Germinal center (tissue), 1 donor: ENCODE results near the gene MYBPC3.

ENCODE experiments used
- DNase-seq: peaks from one replicate; pipeline ENCODE4 v3.0.0; 2012; ENCODE audit warnings: mixed read lengths, low spot score

Gene MYBPC3

DNA sequence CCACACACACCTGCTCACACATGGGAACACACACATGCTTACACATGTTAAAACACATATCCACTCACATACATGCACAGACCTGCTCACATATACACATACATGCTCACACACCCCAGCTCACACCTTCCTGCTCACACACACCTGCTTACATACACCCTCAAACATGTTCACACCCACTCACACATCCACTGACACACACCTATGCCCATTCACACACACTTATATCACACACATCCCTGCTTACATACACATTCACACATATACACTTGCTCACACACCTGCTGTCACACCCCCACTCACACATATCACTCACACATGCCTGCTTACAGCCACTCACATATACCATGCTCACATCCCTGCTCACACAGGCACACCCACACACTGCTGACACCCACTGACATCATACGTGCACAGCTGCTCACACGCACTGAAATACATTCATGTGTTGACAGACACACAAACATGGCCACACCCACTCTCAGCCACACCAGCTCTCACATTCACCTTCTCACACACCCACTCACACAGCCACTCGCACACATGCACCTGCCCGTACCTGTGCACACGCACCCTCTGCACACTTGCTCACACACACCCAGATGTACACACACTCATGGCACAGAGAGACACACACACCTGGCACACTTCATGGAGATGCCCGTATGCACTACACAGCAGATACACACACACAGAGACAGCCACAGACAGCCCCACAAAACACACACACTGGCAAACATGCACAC is 5.7 kb upstream of the MYBPC3 start:
- DNase-seq: no peak

DNA sequence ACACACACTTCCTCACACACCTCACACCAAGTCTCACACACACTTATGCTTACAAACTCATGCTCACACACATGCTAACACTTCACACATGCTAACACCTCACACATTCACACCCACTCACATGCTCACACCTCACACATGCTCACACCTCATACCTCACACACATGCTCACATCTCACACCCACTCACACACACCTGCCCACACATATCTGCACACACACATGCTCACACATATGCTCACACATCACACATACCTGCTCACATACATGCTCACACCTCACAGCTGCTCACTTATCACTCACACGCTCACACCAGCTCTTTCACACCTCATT is 4.5 kb upstream of the MYBPC3 start:
- DNase-seq: no peak

DNA sequence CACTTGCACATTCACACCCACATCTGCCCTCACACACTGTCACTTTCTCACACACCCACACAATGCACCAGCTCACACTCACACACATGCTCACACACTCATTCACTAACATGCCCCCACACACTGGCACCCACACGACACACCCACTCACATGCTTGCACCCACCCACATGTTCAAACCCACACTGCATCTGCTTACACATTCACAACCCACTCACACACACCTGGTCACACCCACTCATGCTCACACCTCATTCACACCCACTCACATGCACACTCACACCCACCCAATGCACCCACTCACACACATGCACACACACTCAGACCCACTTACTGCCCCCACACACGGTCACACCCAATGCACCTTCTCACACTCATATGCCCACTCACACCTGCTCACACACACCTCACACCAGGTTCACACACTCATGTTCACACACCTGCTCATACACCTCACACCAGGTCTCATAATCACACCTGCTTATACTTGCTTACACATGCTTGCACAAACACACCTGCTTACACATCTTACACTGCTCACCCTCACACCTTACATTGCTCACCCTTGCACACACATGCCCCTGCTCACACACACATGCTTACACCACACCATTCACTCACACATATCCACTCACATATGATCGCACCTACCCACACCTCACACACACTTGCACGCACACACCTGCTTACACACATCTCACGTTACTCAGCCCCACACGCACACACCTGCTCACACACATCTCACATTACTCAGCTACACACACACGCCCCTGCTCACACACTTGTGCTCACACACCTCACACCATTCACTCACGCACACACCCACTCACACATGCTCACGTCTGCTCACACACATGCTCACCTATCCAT is 3.9 kb upstream of the MYBPC3 start:
- DNase-seq: no peak

DNA sequence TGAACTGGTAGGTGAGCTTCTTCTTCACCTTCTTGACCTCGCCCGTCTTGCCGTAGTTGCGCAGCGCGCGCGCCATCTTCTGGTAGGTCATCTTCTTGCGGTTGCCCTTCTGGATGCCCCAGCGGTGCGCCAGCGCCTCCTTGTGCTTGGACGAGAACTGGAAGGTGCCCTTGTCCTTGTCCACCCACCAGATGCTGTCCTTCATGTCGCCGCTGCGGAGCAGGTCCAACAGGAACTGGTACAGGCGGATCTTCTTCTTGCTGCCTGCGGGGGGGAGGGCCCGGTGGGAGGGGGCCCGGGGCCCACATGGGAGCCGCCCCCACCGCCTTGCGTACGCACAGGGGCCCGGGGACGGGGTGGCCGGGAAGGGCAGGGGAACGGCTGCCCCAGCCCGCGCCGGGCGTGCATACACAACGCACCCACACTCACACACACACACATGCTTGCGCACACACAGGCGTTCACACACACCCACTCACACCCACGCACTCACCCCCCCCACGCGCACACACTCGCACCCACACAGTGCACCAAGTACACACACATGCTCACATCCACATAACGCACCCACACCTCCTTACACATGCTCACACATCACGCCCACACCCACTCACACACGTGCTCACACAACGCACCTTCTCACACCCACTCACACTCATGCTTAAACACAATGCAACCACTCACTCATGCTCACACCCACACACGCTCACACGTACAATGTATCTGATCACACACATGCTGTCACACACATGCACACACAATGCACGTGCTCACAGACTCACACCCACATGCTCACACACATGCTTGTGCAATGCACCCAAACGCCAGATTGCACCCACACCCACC is 3.0 kb upstream of the MYBPC3 start:
- no peak for DNase-seq

DNA sequence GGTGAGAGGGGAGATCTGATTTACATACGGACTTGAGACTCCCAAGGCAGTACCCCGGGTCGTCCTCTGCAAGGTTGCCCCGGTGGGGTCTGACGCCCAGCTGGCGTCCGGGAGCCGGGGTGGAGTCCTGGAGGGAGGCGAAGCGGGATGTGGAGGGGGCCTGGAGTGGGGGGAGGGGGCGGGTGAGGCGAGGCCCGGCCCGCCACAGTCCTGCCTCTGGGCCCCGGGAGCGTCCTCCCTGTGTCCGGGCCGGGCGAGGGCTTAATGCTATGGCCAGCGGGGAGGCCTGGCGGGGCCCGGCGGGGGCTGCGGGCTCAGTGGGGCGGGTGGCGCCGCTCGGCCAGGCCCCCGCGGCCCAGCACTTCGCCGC is 2.4 kb upstream of the MYBPC3 start:
- DNase-seq: no peak

DNA sequence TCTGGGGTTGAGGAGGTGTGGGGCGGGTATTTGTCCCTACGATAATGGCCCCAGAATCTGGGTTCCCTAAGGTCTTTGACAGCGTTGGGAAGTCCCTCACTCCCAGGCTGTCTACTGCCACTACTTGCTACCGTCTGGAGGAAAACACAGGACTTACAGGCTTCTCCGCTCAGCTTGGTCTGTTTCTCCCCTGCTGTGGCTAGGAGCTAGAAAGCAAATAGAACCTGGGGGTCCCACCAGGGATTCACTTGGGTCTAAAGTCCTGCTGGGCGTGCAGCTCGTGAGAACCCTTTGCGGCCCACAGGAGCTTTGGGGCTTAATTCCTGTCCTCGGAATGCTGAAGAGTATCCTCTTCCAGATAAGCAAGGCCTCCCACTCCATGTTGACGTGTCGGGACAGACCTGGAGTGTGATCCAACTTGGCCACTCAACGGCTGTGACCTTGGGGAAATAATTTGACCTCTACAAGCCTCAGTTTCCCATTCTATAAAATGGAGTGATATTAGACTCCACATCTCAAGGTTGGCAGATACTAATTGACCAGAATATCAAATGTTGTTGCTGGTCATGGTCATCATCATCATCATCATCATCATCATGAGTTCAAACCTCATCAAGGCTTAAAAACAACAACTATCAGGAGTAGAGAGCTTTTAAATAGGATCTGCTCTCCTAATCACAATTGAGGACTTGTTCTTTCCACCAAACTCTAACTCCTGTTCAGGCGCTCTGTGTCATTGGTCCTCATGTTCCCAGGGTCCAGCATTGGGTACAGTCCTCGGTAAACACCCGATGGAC is 1.7 kb upstream of the MYBPC3 start:
- no peak for DNase-seq

DNA sequence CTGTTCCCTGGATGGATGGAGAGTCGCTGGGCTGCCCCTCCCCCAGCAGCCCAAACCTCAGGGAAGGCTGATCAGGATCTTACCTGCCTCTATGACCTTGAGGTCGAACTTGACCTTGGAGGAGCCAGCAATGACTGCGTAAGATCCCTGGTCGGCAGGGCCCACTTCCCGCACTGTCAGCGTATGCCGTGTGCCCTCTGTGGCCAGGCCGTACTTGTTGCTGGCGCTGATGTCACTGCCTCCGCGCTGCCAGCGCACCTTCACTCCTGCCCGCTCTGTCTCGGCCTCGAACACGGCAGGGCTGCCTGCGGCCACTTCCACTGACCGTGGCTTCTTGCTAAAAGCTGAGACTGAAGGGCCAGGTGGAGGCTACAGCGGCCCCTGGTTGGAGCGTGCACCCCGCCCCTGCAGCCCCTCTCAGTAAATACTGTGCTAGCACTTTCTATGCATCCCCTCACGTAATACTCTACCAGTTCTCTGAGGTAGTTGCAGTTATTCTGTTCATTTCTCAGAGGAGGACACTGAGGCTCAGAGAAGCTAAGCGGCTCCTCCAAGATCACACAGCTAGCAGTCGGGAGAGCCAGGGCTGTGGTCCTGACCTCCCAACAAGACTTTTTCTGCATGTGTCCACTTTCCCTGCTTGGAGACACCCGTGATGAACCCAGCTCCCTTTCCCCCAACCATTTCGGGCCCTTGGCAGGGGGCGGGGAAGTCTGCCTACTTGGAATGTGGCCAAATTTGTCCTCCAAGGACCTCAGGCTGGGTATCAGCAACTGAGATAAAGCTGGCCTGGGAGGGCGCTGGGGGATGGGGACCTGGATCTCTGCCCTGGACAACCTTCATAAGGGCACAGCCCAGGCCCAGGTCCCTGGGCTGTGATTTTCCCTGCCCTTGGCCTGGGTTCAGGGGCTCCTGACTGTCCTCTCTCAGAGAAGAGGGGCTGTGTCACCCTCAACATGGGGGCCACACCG is 1.1 kb downstream of the MYBPC3 start:
- DNase-seq: no peak

DNA sequence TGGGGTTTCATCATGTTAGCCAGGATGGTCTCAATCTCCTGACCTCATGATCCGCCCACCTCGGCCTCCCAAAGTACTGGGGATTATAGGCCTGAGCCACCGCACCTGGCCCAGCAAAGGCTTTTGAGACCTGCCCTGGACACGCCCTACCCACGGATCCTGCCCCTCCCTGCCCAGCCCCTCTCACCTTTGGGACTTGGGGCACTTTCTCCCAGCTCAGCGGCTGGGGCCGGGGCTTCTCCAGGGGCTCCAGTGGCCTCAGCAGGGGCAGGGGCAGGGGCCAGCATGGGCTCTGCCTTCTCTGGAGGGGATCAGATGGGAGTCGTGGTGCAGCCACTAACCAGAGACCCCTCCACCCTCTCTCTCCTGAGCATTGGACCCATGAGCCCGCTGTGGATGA is 2.2 kb downstream of the MYBPC3 start:
- no peak for DNase-seq

DNA sequence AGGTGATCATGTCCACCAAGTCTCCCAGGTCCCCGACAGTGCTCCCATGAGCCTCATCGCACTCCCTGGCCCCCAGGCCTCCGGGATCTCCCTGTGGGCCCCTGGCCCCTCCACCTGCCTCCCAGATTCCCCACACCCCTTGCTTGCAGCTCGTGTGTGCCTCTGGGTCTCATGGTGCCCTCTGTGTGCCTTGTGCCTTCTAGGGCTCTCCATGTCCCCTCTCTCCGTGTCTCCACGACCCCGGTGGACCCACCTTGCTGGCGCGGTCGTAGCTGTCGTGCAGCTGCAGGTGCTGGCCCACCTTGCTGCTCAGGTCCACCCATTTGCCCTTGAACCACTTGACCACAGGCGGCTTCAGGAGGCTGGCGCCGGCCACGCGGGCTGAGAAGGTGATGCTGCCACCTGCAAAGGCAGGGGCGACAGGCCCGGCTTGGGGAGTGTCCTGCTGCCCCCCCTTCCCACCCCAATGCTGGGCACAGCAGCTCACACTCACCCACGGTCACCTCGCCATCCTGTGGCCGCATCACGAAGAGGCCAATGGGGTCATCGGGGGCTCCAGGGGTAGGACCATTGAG is 2.9 kb downstream of the MYBPC3 start:
- DNase-seq: no peak

DNA sequence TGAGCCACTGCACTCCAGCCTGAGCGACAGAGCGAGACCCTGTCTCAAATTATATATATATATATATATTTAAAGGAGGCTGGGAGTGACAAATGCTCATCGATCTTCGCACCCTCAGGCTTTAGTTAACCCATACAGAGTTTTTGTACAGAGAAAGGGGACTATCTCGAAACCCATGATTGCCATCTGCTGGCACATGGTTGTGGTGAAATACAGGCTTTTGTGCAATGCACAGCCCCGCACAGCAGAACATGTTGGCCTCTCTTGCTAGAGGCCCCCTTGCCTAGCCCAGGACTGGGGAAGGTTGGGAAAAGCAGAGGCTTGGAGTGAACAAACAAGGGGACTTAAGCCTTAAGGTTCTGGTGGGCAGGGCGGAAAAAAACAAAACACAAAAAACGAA is 3.6 kb downstream of the MYBPC3 start:
- peak; percentile 67 for DNase-seq

DNA sequence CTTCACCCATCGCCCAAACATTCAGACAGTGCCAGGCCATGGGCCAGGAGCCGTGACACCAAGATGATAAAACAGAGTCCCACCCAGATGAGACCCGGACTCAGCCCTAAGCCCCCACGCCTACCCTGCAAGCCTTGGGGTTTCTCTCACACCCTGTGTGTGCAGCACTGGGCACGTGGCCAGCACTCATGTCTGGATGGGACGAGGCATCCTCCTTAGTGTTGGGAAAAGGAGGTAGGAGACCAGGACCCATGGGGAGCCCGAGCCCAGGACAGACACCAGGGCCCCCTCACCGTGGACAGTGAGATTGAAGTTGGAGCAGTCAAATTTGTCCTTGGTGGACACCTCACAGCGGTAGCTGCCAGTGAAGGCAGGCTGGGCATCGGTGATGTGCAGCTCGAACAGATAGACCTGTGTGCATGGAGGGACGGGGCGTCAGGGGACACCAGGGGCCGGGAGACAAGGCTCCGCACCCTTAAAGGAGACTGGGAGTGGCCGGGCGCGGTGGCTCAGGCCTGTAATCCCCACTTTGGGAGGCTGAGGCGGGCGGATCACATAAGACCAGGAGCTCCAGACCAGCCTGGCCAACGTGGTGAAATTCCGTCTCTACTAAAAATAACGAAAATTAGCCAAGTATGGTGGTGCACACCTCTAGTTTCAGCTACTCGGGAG is 4.2 kb downstream of the MYBPC3 start:
- no peak for DNase-seq

DNA sequence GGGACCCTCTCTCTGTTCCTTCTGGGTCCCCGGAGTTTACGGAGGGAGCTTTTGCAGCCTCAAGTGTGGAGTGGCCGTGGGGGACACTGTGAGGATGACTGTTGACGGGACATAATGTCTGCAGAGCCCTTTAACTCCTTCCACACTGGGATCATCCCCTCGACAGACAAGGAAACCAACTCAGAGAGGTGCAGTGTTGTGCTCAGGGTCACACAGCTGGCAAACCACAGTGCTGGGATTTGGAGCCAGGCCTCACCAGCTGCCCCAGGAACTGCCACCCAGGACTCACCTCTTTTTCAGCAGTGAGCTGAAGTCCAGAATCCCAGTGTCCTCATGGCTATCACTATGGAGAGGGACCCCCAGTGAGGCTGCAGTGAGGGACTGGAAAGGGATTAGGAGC is 5.4 kb downstream of the MYBPC3 start:
- no peak for DNase-seq

DNA sequence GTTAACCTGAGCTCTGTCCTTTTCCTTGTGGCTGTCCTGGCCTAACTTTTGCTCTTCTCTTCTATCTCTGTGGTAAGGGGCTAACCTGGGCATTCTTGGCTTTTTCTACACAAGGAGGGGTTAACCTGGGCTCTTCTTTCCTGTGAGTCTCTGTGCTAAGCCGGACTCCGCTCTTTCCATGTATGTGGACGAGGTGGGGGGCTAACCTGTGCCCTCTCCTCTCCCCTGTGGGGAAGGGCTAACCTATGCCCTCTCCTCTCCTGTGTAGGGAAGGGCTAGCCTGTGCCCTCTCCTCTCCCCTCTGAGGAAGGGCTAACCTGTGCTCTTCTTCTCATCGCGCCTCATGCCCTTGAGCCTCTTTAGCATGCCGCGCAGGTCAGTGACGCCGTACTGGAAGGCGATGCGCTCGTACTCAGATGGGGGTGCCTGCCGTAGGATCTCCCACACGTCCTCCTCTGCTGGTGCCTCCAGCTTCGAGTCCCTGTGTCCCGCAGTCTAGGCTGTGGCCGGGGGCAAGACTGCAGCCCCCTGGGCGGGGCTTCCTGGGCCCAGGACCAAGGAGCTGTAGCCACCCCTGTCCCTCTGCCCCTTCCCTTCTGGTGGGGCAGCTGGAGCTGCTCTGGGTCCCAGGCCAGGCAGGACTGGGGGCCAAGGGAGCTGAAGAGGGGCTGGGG is 6.5 kb downstream of the MYBPC3 start:
- no peak for DNase-seq

DNA sequence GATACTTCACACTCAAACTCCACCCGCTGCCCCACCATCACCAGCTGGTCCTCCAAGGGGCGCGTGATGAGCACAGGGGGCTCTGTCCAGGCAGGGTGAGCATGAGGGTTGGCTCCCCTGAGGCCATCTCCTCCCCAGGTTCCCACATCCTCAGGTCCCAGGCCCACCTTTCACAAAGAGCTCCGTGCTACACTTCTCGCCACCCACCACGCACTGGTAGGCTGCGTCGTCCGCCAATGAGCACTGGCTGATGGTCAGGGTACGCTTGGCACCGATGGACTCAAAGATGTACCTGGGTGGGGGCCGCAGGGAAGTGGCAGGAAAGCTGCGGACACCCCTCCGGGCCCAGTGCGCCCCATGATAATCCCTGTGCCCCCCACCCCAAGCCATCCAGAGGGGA is 9.6 kb downstream of the MYBPC3 start:
- no peak for DNase-seq

DNA sequence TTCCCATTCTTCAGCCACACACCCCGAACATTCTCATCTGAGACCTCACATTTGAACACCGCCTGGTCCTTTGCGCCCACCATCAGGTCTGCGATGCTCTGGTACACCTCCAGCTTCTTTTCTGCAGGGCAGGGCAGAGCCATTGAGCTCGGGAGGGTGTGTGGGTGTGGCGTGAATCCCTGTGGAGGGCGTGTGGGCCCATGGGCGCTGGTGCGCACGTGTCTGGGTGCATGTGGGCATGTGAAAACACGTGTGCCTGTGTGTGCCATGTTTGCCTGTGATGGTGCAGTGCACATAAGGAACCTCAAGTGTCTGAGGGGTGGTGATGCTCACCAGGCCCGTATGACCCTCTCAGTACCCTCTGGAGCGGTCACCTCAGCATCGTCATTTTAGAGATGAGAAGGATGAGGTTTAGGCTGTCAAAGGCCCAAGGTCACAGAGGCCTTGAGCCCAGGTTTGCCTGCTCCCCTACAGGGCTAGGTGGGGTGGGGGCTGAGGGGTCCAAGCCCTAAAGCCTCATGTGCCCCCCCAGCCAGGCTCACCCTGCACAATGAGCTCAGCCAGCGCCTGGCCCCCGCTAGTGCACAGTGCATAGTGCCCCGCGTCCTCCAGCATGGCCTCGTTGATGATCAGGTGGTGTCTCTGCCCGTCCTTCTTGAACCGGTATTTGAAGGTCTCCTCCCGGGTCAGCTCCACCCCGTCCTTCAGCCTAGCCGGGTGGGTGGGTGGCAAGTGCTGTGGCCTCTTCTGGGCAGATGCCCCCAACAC is 10.3 kb downstream of the MYBPC3 start:
- no peak for DNase-seq

DNA sequence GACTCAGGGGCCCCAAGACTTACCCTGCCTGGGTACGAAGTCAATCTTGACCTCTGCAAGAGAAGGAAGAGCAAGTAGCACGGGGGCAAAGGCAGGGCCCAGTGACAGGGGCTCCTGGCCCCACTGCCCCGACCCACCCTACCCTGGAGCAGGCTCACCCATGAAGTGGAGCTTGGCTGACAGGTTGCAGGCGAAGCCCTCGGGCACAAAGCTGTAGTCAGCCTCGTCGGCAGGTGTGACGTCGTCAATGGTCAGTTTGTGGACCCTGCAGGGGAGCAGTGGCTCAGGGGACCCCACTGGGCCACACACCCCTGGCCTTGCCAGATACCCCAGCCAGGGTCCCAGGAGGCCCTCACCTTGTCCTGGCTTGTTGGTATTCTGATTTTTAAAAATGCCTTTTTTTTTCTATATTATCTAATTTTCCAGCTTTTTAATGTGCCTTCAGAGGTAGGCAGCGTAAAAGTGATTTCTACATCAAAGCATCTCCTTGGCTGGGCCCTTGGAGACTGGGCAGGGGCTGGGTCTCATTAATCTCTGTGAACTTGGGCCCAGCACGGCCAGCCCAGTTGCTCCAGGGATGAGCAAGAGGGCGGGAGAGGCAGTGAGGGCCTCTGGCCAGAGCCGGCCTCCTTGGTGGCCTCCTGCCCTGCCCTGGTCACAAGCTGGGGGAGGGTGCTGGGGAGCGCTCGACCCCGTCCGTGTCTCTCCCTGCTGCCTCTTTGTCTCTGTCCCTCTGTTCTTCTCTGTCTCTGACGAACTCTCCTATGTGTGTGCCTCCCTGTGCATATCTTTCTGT is 11.3 kb downstream of the MYBPC3 start:
- DNase-seq: no peak

DNA sequence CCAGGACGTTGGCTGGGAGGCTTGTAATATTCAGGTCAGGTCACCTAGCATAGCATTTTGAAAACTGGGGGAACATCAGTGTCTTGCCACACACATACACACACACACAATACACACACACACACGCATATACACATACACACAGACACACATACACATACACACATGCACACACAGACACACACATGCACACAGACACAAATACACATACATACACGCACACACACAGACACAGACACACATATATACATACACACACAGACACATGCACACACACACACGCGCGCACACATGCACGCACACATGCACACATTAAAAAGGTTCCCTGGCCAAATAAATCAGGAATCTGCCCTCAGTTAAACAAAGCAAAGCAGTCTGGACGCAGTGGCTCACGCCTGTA is 12.5 kb downstream of the MYBPC3 start:
- DNase-seq: no peak
